GM21423 (cell line): ENCODE results near the gene TEX35.
A peak's percentile ranks its signal among the peaks of the same experiment; 100 is the strongest.

Experiments
- ATAC-seq: cut with Tn5 transposase; IDR thresholded peaks from one replicate; pipeline ENCODE4 v1.9.1; 2021; ENCODE audit warnings: mild to moderate bottlenecking, moderate library complexity; ENCODE audit not compliant: unreplicated experiment

The TEX35 gene

GRCh38 chr1:178513278-178513983 is 522 bp downstream of the TEX35 start:
- no peak for ATAC-seq

DNA sequence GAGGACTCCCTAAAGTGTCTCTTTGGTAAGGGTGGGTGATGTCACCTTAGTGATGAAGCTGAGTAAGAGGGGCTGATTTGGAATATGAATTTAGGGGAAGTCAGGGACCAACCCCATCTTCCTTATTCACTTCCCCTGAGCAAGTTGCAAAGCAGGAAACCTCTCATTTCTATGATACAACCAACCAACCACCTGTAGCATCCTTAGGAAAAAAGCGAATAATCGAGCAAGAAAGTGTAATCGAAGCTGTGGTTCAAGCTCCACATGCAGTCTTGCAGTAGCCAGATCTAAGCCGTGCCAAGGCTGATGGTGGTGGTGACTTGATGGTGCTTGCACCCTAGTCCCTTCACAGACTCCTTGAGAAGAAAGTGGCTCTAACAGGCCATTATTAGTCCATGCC is 3.2 kb downstream of the TEX35 start:
- no peak for ATAC-seq

GRCh38 chr1:178518894-178519293 is 6.0 kb downstream of the TEX35 start:
- no peak for ATAC-seq

- ATAC-seq = no peak
Observed at GRCh38 chr1:178520803-178521202, 7.9 kb downstream of the TEX35 start.

DNA sequence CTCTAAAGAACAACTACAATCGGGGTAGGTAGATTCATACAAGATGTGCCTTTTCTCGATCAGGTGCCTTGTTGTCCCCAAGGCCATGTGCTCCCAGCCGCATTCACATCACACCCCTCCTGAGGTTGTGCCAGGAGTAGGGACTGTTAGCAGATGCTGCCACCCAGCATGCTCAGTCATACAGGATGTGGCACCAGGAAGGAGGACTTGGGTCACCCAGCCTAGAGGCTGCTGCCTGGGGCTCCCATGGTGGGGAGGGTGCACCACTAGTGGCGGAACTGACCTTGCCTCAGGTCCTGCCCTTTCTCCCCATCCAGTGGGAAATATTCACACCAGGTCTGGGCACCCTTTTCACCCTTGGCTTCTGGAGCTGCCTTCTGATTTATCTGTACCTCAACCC is 8.3 kb downstream of the TEX35 start:
- ATAC-seq = no peak

DNA sequence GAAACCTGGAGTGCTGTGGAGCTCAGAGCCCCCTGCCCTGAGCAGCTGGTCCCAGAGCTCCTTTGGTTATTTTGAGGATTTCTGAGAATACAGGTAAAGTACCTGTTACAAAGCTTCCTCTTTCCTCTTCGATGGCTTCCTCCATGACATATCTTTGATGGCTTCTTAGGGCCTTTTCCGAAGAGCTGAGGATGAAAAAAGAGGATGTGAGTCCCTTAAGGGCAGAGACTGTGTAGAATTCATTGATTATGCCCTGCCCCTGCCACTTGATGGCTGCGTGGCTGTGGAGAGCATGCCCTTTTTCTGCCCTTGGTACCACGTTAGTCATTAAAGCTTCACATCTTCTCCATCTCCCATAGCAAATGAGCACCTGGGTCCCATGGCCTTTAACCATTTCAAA is 14.2 kb downstream of the TEX35 start:
- ATAC-seq = no peak

- ATAC-seq = no peak
Observed at GRCh38 chr1:178528228-178528952, 15.5 kb downstream of the TEX35 start.

GRCh38 chr1:178528953-178529335 is 16.0 kb downstream of the TEX35 start:
- ATAC-seq = no peak

DNA sequence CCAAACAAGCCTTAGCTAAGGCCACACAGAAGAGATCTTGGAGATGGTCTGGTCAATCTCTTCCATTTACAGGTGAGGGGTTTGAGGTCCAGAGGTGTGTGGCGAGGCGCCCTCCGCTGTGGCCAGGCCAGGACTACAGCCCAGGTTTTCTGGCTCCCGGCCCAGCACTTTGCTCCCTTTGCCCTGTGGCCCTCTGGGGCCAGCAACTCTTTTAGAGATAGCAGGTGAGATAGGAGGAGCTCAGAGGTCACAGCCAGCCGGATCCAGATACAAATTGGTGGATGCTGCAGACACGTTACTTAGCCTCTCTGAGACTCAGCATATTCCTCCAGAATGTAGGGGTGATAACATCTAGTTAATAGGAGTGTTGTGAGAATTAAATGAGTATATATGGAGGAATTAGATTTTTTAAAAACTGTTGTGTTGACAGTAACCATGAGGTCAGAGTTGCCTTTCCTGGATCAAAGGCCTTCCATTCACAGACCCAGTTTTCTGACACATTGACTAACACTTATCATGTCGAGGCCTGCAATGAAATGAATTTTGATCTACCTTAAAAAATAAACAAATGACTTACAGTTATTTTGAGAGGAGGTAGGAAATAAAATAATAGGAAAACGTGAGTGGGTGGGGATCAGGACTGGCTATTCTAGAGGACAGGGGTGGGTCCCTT is 16.6 kb downstream of the TEX35 start:
- ATAC-seq = no peak

DNA sequence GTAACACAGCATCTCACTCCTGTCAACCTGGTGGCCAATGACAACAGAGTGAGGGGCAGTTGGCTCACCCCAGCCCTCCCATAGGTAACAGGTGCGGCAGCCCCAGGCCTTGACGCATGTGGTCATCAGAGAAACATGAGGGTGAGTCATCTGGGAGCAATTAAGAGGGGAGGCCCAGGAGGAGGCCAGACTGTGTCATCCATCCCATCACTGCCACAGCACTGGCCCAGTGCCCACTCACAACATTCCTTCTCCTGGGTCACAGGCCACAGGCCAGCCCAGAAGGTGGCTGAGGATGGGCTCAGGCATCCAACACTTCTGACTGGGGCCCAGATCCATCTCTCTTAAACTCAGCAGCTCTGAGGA is 17.1 kb downstream of the TEX35 start:
- no peak for ATAC-seq

GRCh38 chr1:178530502-178530901 is 17.6 kb downstream of the TEX35 start:
- ATAC-seq = no peak

DNA sequence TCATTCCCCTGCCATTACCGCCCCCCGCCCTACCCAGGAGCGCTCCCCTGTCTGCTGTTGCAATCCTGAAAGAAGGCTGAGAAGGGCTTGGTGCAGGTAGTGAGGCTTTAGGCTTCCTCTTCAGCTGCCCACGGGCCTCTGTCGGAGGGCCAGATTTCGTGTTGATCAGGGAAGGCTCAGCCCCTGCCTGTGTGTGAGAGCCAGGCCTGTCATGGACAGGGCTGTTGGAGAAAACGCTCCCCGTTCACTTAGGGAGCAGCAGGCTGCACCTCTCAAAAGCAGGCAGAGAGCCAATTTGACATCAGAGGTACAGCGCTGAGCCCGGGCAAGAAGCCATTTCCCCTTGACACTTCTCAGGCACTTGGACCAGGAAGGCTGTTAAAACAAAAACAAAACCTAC is 19.0 kb downstream of the TEX35 start:
- ATAC-seq = peak; percentile 17

DNA sequence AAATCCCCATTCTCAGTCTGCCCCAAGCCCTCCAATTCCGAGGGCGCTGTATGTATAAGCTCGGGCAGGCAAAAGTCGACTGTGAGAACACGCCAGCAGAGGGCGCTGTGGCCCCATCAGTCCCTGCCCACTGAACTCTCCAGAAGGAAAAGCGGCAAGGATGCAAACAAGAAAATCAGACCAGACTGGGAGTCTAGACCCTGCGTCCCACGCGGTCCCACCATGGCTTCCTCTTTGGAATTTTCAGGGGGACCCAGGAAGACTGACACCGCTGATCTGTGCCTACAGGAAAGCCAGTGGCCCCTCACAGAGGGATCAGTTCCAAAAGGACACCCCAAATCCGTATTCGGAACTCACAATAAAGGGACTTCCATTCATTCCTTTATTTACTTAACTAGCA is 19.5 kb downstream of the TEX35 start:
- ATAC-seq = peak; percentile 81

DNA sequence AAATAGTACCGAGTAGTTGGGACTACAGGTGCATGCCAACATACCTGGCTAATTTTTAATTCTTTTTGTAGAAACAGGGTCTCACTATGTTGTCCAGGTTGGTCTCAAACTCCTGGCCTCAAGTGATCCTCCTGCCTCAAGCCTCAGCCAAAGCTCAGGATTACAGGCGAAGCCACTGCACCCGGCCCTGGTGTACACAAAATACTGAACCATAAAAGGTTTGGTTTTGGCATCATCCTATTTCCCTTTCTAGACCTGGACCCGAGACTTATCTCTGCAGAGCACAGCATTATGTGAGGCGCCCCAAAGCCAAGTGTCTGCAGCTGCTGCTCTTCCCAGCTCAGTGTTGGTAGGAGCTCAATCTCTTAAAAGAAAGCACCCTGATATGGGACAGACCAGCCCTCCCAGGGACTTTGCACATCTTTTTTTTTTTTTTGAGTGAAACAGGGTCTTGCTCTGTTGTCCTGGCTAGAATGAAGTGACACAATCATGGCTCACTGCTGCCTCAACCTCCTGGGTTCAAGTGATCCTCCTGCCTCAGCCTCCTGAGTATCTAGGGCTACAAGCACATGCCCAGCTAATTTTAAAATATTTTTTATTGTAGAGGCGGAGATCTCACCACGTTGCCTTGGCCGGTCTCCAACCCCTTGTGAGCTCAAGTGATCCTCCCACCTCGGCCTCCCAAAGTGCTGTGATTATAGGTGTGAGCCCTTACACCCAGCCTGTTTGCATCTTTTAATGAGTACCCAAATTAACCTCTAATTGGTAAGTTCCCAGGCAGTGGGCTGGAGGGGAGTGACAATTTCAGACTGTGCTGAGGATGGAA is 20.4 kb downstream of the TEX35 start:
- ATAC-seq = no peak

- no peak for ATAC-seq
Observed at GRCh38 chr1:178534137-178534868, 21.4 kb downstream of the TEX35 start.

GRCh38 chr1:178536329-178536728 is 23.4 kb downstream of the TEX35 start:
- ATAC-seq = no peak

DNA sequence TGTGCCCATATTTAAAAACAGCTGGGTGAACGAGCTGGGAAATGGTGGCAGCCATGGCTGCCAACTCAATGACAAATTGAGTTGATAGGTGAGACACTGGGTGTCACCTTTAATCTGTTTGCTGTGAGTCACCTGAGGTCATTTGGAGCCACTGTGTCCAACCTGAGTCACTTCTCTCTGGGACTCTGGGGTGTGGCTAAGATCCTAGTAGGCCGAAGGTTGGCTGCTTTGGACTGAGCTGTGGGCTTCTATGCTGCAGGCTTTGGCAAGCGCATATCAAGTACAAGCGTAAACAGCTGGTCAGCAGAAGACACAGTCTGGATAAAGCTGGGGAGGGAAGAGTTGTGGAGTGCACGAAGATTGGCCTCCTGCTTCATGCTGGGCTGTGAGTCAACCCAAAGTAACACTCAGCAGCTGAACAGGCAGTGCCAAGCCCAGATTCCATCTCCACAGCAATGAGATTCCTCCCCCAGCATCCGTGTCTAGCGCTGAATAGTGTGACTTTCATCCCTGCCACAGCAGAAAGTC is 24.0 kb downstream of the TEX35 start:
- no peak for ATAC-seq

DNA sequence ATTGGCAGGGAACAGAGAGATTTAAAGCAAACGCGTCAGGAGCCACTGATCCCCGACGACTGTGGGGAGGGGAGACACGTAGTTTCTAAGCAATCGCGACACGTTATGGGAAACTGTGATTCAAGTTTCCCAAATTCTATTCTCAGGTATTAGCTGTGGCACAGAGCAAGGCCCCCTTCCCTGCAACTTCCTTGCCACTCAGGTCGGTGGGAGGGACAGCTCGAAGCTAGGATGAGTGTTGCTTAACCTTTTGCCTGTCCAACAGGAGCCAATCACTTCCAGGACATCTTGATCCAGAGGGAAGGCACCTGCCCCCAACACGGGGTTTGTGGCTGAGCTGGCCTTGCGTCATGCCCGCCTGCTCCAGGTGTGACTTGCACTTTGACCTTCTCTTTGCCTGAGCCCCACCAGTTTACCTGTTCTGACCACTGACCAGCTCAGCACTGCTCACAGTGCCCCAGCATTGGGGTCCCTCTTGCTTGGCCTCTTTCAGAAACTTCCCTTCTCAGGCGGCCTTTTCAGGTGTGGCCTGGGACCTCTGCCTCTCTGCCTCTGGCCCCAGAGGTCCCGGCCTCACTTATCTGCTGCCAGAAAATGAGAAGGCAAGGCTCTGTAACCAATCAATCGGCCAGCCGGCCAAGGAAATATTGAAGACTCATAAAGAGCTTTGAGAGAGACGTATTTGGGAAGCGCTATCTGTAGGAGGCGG is 24.6 kb downstream of the TEX35 start:
- ATAC-seq = no peak

DNA sequence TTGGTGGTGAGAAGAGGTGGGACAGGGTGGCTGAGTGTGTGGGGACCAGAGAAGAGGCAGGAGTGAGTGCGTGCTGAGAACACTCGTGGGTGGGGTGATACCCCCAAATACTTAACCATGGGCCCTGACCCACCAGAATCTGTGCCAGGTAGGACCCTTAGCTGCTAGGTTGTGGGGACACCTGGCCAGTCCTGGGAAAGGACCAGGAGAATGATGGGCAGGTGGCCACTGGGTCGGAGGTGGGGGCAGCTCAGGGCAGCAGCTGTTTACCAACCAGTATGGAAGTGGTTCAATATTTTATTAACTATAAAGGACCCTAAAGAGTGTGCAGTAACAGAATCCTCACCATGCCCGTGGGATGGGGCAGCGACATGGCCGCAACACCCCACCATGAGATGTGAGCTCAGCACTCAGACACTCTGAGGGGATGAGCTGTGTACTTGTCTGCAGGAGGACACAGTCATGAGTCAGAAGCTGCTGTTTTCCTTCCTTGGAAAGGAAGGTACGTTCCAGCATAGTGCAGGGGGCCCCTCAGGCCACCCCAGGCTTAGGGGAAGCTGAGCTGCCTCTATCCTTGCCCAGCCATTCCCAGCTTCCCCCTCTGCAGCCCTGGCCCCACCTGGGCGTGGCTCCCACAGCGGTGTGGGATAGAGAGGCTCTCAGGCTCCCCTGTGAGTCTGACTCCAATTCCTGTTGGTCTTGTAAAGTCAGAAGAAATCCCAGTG is 25.4 kb downstream of the TEX35 start:
- ATAC-seq = no peak
